ENCODE data around the gene FRAT2. TPM values are rescaled to one million over a fixed set of nuclear protein-coding genes. Genes with fewer than 3 reads are reported as not detected.

FRAT2 gene
- total and polyA plus RNA-seq, 2 of the 13 experiments (the other 11 are each of a cell fraction or from before 2014, with no cell fraction given), result 7.2 to 14.1 TPM

DNA sequence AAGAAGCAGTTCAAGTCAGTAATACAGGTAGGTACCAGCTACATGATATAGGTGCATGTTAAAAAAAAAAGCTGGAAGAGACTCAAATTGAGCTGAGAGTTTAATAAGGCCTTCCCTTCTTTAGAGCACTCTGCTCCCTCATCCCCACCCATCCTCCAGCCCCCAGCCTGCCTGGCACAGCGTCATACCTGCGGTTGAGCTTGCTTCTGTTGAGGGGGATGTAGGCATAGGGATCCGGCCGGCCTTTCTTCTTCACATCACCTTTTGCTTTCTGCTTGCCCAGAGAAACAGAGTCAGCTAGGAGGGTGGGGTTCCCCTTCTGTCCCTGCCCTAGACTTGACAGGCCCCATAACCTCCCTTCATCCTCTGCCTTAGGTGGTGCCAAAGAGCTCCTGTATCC is 23.8 kb upstream of the FRAT2 start (continued):
- TF ChIP-seq BRCA1 (CRISPR knock-in tag; IDR thresholded peaks at IDR 0.05), result no peak
- no peak for TF ChIP-seq SMARCE1 (IDR thresholded peaks at IDR 0.05; ENCODE audit: borderline replicate concordance)
- TF ChIP-seq KLF12 (CRISPR knock-in tag; IDR thresholded peaks at IDR 0.05; ENCODE audit: borderline replicate concordance), result no peak

GRCh38 chr10:97356918-97357317 is 22.4 kb upstream of the FRAT2 start:
- ATAC-seq, result no peak
- Histone ChIP-seq H3K79me2 (ENCODE audit: insufficient read depth, low read length) (no peaks in the 10 kb centered on the region), H3K27ac (ENCODE audit: extremely low read length, insufficient read depth, low read length) (no peak overlapping the region), H3K4me2 (ENCODE audit: low read depth, low read length) (no peak overlapping the region), H3K4me3 (replicated peaks in 1 of 3; ENCODE audit: insufficient read depth in 1 of 3, low read depth in 2 of 3, low read length in 3 of 3) (no peak overlapping the region), H3K36me3 (replicated peaks in 1 of 2; ENCODE audit: control insufficient read depth in 1 of 2, insufficient read depth in 2 of 2, low read length in 2 of 2) (peaks cover 22 to 52% of the 10 kb centered on the region in 2 experiments; a peak in 4 of 5 replicates), H2AFZ (ENCODE audit: low read length) (no peak overlapping the region), H3K9me3 (ENCODE audit: low read length) (no peaks in the 10 kb centered on the region), H4K20me1 (ENCODE audit: insufficient read depth, low read length) (no peaks in the 10 kb centered on the region), H3K4me1 (ENCODE audit: insufficient read depth, low read length) (no peaks in the 10 kb centered on the region), H3K27me3 (ENCODE audit: control insufficient read depth in 1 of 2, insufficient read depth in 2 of 2, low read length in 2 of 2) (no peaks in the 10 kb centered on the region), H3K9ac (ENCODE audit: insufficient read depth, low read depth, low read length) (no peak overlapping the region)
- BruUV-seq (replicated peaks), result no TSS peak
- intact Hi-C loops (cut with micrococcal nuclease; ENCODE audit: unreplicated experiment), result no loop called here
- ChIA-PET CTCF (ENCODE audit: low intra/inter-chr PET ratio, low total read pairs) (no interaction called here), POLR2A (no interaction called here)
- 88% methylated on average over 6 of the region's 7 CpGs for WGBS (ENCODE audit: low lambda C conversion rate)
- TF ChIP-seq ARNT2 (CRISPR knock-in tag; IDR thresholded peaks at IDR 0.05; ENCODE audit: low read depth) (no peak), MXI1 (IDR thresholded peaks at IDR 0.05; ENCODE audit: borderline replicate concordance, low read depth, low read length) (no peak)
- no peak for DNase-seq (ENCODE audit: low spot score)
- FAIRE-seq, result no peak
- in situ Hi-C loops (cut with HindIII; ENCODE audit: extremely low pct_ligation_motif_present, low pct_unique_long_range_greater_than_20kb), result no loop called here

- ATAC-seq, result no peak
- no peak for DNase-seq (ENCODE audit: low spot score)
- FAIRE-seq, result no peak
- intact Hi-C loops (cut with micrococcal nuclease; ENCODE audit: unreplicated experiment), result no loop called here
- H3K9ac ChIP-seq (ENCODE audit: insufficient read depth, low read depth, low read length), result no peak overlapping the region
- H3K4me1 ChIP-seq (ENCODE audit: insufficient read depth, low read length), result no peaks in the 10 kb centered on the region
- TSS peak; percentile 46 for BruUV-seq (replicated peaks)
- 93% methylated on average over 3 of the region's 6 CpGs for WGBS (ENCODE audit: low lambda C conversion rate)
- ChIA-PET POLR2A (no interaction called here), CTCF (ENCODE audit: low intra/inter-chr PET ratio, low total read pairs) (interaction anchor here (2.1 kb wide), 1 partner anchor 77 kb away, joined by 15 read pairs; no protein-coding TSS in a partner anchor)
- no peak overlapping the region for H3K4me3 ChIP-seq (replicated peaks in 1 of 3; ENCODE audit: insufficient read depth in 1 of 3, low read depth in 2 of 3, low read length in 3 of 3)
- no peak overlapping the region for H3K4me2 ChIP-seq (ENCODE audit: low read depth, low read length)
- H2AFZ ChIP-seq (ENCODE audit: low read length), result no peak overlapping the region
- H4K20me1 ChIP-seq (ENCODE audit: insufficient read depth, low read length), result no peaks in the 10 kb centered on the region
- no peak overlapping the region for H3K27ac ChIP-seq (ENCODE audit: extremely low read length, insufficient read depth, low read length)
- no peaks in the 10 kb centered on the region for H3K9me3 ChIP-seq (ENCODE audit: low read length)
- H3K27me3 ChIP-seq (ENCODE audit: control insufficient read depth in 1 of 2, insufficient read depth in 2 of 2, low read length in 2 of 2), result no peaks in the 10 kb centered on the region
- peaks cover 22 to 50% of the 10 kb centered on the region in 2 experiments; a peak in 4 of 5 replicates for H3K36me3 ChIP-seq (replicated peaks in 1 of 2; ENCODE audit: control insufficient read depth in 1 of 2, insufficient read depth in 2 of 2, low read length in 2 of 2)
- in situ Hi-C loops (cut with HindIII; ENCODE audit: extremely low pct_ligation_motif_present, low pct_unique_long_range_greater_than_20kb), result no loop called here
- H3K79me2 ChIP-seq (ENCODE audit: insufficient read depth, low read length), result no peaks in the 10 kb centered on the region
- TF ChIP-seq ZNF282 (IDR thresholded peaks at IDR 0.05; ENCODE audit: partially characterized antibody) (no peak), ZNF343 (CRISPR knock-in tag; IDR thresholded peaks at IDR 0.05) (no peak), LRRFIP1 (CRISPR knock-in tag; conservative IDR thresholded peaks at IDR 0.05) (no peak), ZFP91 (CRISPR knock-in tag; IDR thresholded peaks at IDR 0.05; ENCODE audit: borderline replicate concordance) (no peak)
- TF ChIP-seq, protein P1, sequence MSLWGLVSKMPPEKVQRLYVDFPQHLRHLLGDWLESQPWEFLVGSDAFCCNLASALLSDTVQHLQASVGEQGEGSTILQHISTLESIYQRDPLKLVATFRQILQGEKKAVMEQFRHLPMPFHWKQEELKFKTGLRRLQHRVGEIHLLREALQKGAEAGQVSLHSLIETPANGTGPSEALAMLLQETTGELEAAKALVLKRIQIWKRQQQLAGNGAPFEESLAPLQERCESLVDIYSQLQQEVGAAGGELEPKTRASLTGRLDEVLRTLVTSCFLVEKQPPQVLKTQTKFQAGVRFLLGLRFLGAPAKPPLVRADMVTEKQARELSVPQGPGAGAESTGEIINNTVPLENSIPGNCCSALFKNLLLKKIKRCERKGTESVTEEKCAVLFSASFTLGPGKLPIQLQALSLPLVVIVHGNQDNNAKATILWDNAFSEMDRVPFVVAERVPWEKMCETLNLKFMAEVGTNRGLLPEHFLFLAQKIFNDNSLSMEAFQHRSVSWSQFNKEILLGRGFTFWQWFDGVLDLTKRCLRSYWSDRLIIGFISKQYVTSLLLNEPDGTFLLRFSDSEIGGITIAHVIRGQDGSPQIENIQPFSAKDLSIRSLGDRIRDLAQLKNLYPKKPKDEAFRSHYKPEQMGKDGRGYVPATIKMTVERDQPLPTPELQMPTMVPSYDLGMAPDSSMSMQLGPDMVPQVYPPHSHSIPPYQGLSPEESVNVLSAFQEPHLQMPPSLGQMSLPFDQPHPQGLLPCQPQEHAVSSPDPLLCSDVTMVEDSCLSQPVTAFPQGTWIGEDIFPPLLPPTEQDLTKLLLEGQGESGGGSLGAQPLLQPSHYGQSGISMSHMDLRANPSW (CRISPR knock-in tag; IDR thresholded peaks at IDR 0.05; ENCODE audit: borderline replicate concordance), result no peak
Observed at GRCh38 chr10:97356318-97356914, 21.9 kb upstream of the FRAT2 start.
